ENCODE data around the gene BAIAP2. TPM values are rescaled to one million over a fixed set of nuclear protein-coding genes. Genes with fewer than 3 reads are reported as not detected.

The BAIAP2 gene
- polyA plus RNA-seq, 2 donors, result 91.2 to 107 TPM

GRCh38 chr17:81000631-81001357, 34.2 kb upstream of the BAIAP2 start:
- no peak overlapping the region for H3K4me3 ChIP-seq (ENCODE audit: low read depth in 1 of 2, low read length in 2 of 2)
- 71 to 81% methylated on average over 18 of the region's 18 CpGs for WGBS, 2 donors
- peaks cover 0 to 8% of the 10 kb centered on the region in 2 donors for H3K27me3 ChIP-seq (ENCODE audit: control insufficient read depth in 1 of 2, insufficient read depth in 2 of 2, low read length in 2 of 2)
- H3K4me1 ChIP-seq (ENCODE audit: control insufficient read depth in 2 of 2, insufficient read depth in 2 of 2, low read length in 1 of 2), result peaks cover 6 to 11% of the 10 kb centered on the region in 2 donors
- no peak overlapping the region for H3K27ac ChIP-seq (ENCODE audit: low read depth in 2 of 2, low read length in 1 of 2)
- H3K9me3 ChIP-seq (ENCODE audit: control insufficient read depth in 2 of 2, insufficient read depth in 1 of 2, low read depth in 1 of 2, low read length in 1 of 2), result no peaks in the 10 kb centered on the region
- peaks cover 10 to 45% of the 10 kb centered on the region in 2 donors for H3K36me3 ChIP-seq (ENCODE audit: control insufficient read depth in 2 of 2, insufficient read depth in 2 of 2, low read length in 1 of 2)

GRCh38 chr17:81002013-81002384, 33.0 kb upstream of the BAIAP2 start:
- Histone ChIP-seq H3K4me3 (ENCODE audit: low read depth in 1 of 2, low read length in 2 of 2) (no peak overlapping the region), H3K36me3 (ENCODE audit: control insufficient read depth in 2 of 2, insufficient read depth in 2 of 2, low read length in 1 of 2) (peaks cover 10 to 34% of the 10 kb centered on the region in 2 donors), H3K9me3 (ENCODE audit: control insufficient read depth in 2 of 2, insufficient read depth in 1 of 2, low read depth in 1 of 2, low read length in 1 of 2) (no peaks in the 10 kb centered on the region), H3K4me1 (ENCODE audit: control insufficient read depth in 2 of 2, insufficient read depth in 2 of 2, low read length in 1 of 2) (peaks cover 6 to 11% of the 10 kb centered on the region in 2 donors), H3K27me3 (ENCODE audit: control insufficient read depth in 1 of 2, insufficient read depth in 2 of 2, low read length in 2 of 2) (peaks cover 0 to 8% of the 10 kb centered on the region in 2 donors), H3K27ac (ENCODE audit: low read depth in 2 of 2, low read length in 1 of 2) (no peak overlapping the region)
- WGBS, 2 donors, result 68 to 71% methylated on average over 8 to 10 of the region's 10 CpGs

- H3K27ac ChIP-seq (ENCODE audit: low read depth in 2 of 2, low read length in 1 of 2), result no peak overlapping the region
- H3K4me3 ChIP-seq (ENCODE audit: low read depth in 1 of 2, low read length in 2 of 2), result no peak overlapping the region
- WGBS, 2 donors, result 39 to 45% methylated on average over 18 to 21 of the region's 21 CpGs
- H3K36me3 ChIP-seq (ENCODE audit: control insufficient read depth in 2 of 2, insufficient read depth in 2 of 2, low read length in 1 of 2), result peaks cover 10 to 27% of the 10 kb centered on the region in 2 donors
- no peaks in the 10 kb centered on the region for H3K9me3 ChIP-seq (ENCODE audit: control insufficient read depth in 2 of 2, insufficient read depth in 1 of 2, low read depth in 1 of 2, low read length in 1 of 2)
- H3K4me1 ChIP-seq (ENCODE audit: control insufficient read depth in 2 of 2, insufficient read depth in 2 of 2, low read length in 1 of 2), result peaks cover 6 to 11% of the 10 kb centered on the region in 2 donors
- peaks cover 0 to 8% of the 10 kb centered on the region in 2 donors for H3K27me3 ChIP-seq (ENCODE audit: control insufficient read depth in 1 of 2, insufficient read depth in 2 of 2, low read length in 2 of 2)
Observed at GRCh38 chr17:81002409-81003361, 32.3 kb upstream of the BAIAP2 start.

GRCh38 chr17:81003711-81004475, 31.1 kb upstream of the BAIAP2 start:
- Histone ChIP-seq H3K36me3 (ENCODE audit: control insufficient read depth in 2 of 2, insufficient read depth in 2 of 2, low read length in 1 of 2) (peaks cover 2 to 15% of the 10 kb centered on the region in 2 donors), H3K27ac (ENCODE audit: low read depth in 2 of 2, low read length in 1 of 2) (no peak overlapping the region), H3K4me3 (ENCODE audit: low read depth in 1 of 2, low read length in 2 of 2) (peak overlapping the region in 1 of 2 donors; percentile 2), H3K9me3 (ENCODE audit: control insufficient read depth in 2 of 2, insufficient read depth in 1 of 2, low read depth in 1 of 2, low read length in 1 of 2) (no peaks in the 10 kb centered on the region), H3K4me1 (ENCODE audit: control insufficient read depth in 2 of 2, insufficient read depth in 2 of 2, low read length in 1 of 2) (peaks cover 6 to 11% of the 10 kb centered on the region in 2 donors), H3K27me3 (ENCODE audit: control insufficient read depth in 1 of 2, insufficient read depth in 2 of 2, low read length in 2 of 2) (peaks cover 0 to 8% of the 10 kb centered on the region in 2 donors)
- 4 to 5% methylated on average over 50 to 72 of the region's 72 CpGs for WGBS, 2 donors

GRCh38 chr17:81006891-81007290, 28.1 kb upstream of the BAIAP2 start:
- H3K27me3 ChIP-seq (ENCODE audit: control insufficient read depth in 1 of 2, insufficient read depth in 2 of 2, low read length in 2 of 2), result peaks cover 0 to 8% of the 10 kb centered on the region in 2 donors
- 65 to 70% methylated on average over 10 of the region's 10 CpGs for WGBS, 2 donors
- H3K36me3 ChIP-seq (ENCODE audit: control insufficient read depth in 2 of 2, insufficient read depth in 2 of 2, low read length in 1 of 2), result no peaks in the 10 kb centered on the region
- no peak overlapping the region for H3K4me3 ChIP-seq (ENCODE audit: low read depth in 1 of 2, low read length in 2 of 2)
- H3K9me3 ChIP-seq (ENCODE audit: control insufficient read depth in 2 of 2, insufficient read depth in 1 of 2, low read depth in 1 of 2, low read length in 1 of 2), result no peaks in the 10 kb centered on the region
- peaks cover 6 to 11% of the 10 kb centered on the region in 2 donors for H3K4me1 ChIP-seq (ENCODE audit: control insufficient read depth in 2 of 2, insufficient read depth in 2 of 2, low read length in 1 of 2)
- H3K27ac ChIP-seq (ENCODE audit: low read depth in 2 of 2, low read length in 1 of 2), result no peak overlapping the region

GRCh38 chr17:81008140-81008539, 26.8 kb upstream of the BAIAP2 start:
- H3K4me1 ChIP-seq (ENCODE audit: control insufficient read depth in 2 of 2, insufficient read depth in 2 of 2, low read length in 1 of 2), result peaks cover 6% of the 10 kb centered on the region in 2 donors
- H3K27me3 ChIP-seq (ENCODE audit: control insufficient read depth in 1 of 2, insufficient read depth in 2 of 2, low read length in 2 of 2), result peaks cover 0 to 8% of the 10 kb centered on the region in 2 donors
- H3K4me3 ChIP-seq (ENCODE audit: low read depth in 1 of 2, low read length in 2 of 2), result no peak overlapping the region
- H3K27ac ChIP-seq (ENCODE audit: low read depth in 2 of 2, low read length in 1 of 2), result no peak overlapping the region
- WGBS, 2 donors, result 88% methylated on average over 11 of the region's 11 CpGs
- no peaks in the 10 kb centered on the region for H3K9me3 ChIP-seq (ENCODE audit: control insufficient read depth in 2 of 2, insufficient read depth in 1 of 2, low read depth in 1 of 2, low read length in 1 of 2)
- H3K36me3 ChIP-seq (ENCODE audit: control insufficient read depth in 2 of 2, insufficient read depth in 2 of 2, low read length in 1 of 2), result no peaks in the 10 kb centered on the region

GRCh38 chr17:81009136-81009535, 25.8 kb upstream of the BAIAP2 start:
- H3K36me3 ChIP-seq (ENCODE audit: control insufficient read depth in 2 of 2, insufficient read depth in 2 of 2, low read length in 1 of 2), result no peaks in the 10 kb centered on the region
- H3K4me3 ChIP-seq (ENCODE audit: low read depth in 1 of 2, low read length in 2 of 2), result no peak overlapping the region
- peaks cover 0 to 2% of the 10 kb centered on the region in 2 donors for H3K27me3 ChIP-seq (ENCODE audit: control insufficient read depth in 1 of 2, insufficient read depth in 2 of 2, low read length in 2 of 2)
- WGBS, 2 donors, result 89 to 90% methylated on average over 14 of the region's 14 CpGs
- H3K4me1 ChIP-seq (ENCODE audit: control insufficient read depth in 2 of 2, insufficient read depth in 2 of 2, low read length in 1 of 2), result peaks cover under 1 to 3% of the 10 kb centered on the region in 2 donors
- no peak overlapping the region for H3K27ac ChIP-seq (ENCODE audit: low read depth in 2 of 2, low read length in 1 of 2)
- H3K9me3 ChIP-seq (ENCODE audit: control insufficient read depth in 2 of 2, insufficient read depth in 1 of 2, low read depth in 1 of 2, low read length in 1 of 2), result no peaks in the 10 kb centered on the region

GRCh38 chr17:81010935-81011334, 24.0 kb upstream of the BAIAP2 start:
- WGBS, 2 donors, result 76 to 89% methylated on average over 2 of the region's 2 CpGs
- Histone ChIP-seq H3K4me1 (ENCODE audit: control insufficient read depth in 2 of 2, insufficient read depth in 2 of 2, low read length in 1 of 2) (no peaks in the 10 kb centered on the region), H3K9me3 (ENCODE audit: control insufficient read depth in 2 of 2, insufficient read depth in 1 of 2, low read depth in 1 of 2, low read length in 1 of 2) (no peaks in the 10 kb centered on the region), H3K27ac (ENCODE audit: low read depth in 2 of 2, low read length in 1 of 2) (no peak overlapping the region), H3K4me3 (ENCODE audit: low read depth in 1 of 2, low read length in 2 of 2) (no peak overlapping the region), H3K36me3 (ENCODE audit: control insufficient read depth in 2 of 2, insufficient read depth in 2 of 2, low read length in 1 of 2) (no peaks in the 10 kb centered on the region), H3K27me3 (ENCODE audit: control insufficient read depth in 1 of 2, insufficient read depth in 2 of 2, low read length in 2 of 2) (no peaks in the 10 kb centered on the region)

GRCh38 chr17:81011951-81012350, 23.0 kb upstream of the BAIAP2 start:
- 65 to 72% methylated on average over 3 of the region's 3 CpGs for WGBS, 2 donors
- Histone ChIP-seq H3K27ac (ENCODE audit: low read depth in 2 of 2, low read length in 1 of 2) (no peak overlapping the region), H3K9me3 (ENCODE audit: control insufficient read depth in 2 of 2, insufficient read depth in 1 of 2, low read depth in 1 of 2, low read length in 1 of 2) (no peaks in the 10 kb centered on the region), H3K4me1 (ENCODE audit: control insufficient read depth in 2 of 2, insufficient read depth in 2 of 2, low read length in 1 of 2) (no peaks in the 10 kb centered on the region), H3K27me3 (ENCODE audit: control insufficient read depth in 1 of 2, insufficient read depth in 2 of 2, low read length in 2 of 2) (no peaks in the 10 kb centered on the region), H3K4me3 (ENCODE audit: low read depth in 1 of 2, low read length in 2 of 2) (no peak overlapping the region), H3K36me3 (ENCODE audit: control insufficient read depth in 2 of 2, insufficient read depth in 2 of 2, low read length in 1 of 2) (no peaks in the 10 kb centered on the region)

Data from esophagus (tissue), 2 donors.